Measurements from ENCODE around the gene CHCHD3. TPM values are rescaled to one million over a fixed set of nuclear protein-coding genes. Genes with fewer than 3 reads are reported as not detected.

Gene CHCHD3
- total RNA-seq, 1 donor from 2014 or later: 209 TPM

DNA sequence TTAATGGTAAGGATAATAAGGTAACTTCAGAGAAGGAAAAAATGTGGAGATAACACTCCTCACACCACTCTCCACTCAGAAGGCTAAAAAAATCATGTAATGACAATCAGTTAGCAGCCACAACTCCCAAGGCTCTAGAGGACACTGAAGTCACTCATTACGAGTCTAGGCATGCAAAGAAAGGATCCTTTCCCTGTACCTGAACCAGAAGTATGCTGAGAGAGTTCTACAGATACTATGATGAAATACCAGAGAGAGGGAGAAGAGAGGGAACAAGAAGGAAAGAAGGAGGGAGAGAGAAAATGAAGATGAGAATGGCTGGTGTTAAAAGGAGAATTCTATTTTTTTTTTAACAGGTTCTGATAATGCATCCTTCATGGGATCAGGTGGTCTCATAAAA, 281.4 kb downstream of the CHCHD3 start:
- Histone ChIP-seq H3K4me1 (peaks cover 37% of the 10 kb centered on the region), H3K36me3 (peaks cover 8% of the 10 kb centered on the region), H3K9me3 (replicated peaks) (no peaks in the 10 kb centered on the region), H3K27ac (replicated peaks) (no peak overlapping the region), H3K27me3 (ENCODE audit: low read depth) (no peaks in the 10 kb centered on the region), H3K4me3 (no peak overlapping the region)
- DNase-seq: no peak
- intact Hi-C loops (cut with micrococcal nuclease): no loop called here
- TF ChIP-seq, protein P1, sequence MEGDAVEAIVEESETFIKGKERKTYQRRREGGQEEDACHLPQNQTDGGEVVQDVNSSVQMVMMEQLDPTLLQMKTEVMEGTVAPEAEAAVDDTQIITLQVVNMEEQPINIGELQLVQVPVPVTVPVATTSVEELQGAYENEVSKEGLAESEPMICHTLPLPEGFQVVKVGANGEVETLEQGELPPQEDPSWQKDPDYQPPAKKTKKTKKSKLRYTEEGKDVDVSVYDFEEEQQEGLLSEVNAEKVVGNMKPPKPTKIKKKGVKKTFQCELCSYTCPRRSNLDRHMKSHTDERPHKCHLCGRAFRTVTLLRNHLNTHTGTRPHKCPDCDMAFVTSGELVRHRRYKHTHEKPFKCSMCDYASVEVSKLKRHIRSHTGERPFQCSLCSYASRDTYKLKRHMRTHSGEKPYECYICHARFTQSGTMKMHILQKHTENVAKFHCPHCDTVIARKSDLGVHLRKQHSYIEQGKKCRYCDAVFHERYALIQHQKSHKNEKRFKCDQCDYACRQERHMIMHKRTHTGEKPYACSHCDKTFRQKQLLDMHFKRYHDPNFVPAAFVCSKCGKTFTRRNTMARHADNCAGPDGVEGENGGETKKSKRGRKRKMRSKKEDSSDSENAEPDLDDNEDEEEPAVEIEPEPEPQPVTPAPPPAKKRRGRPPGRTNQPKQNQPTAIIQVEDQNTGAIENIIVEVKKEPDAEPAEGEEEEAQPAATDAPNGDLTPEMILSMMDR (IDR thresholded peaks at IDR 0.05; ENCODE audit: borderline replicate concordance): no peak

DNA sequence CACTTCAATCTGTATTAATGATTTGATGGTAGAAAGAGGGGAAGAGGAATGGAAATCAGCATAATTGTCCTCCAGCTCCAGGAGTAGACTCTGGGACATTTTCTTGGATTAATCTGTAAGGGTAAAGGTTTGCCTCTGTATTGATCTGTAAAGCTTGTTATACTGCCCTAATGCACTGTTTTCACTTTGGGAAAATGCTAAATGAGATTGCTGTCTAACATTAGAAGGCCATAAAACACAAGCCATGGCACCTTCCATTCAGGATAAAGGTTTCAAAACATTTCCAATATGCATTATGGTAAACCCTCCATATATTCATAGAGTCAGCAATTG, 282.8 kb downstream of the CHCHD3 start:
- H3K9me3 ChIP-seq (replicated peaks): no peaks in the 10 kb centered on the region
- peaks cover 15% of the 10 kb centered on the region for H3K36me3 ChIP-seq
- TF ChIP-seq, protein P1 (IDR thresholded peaks at IDR 0.05; ENCODE audit: borderline replicate concordance): no peak
- H3K27ac ChIP-seq (replicated peaks): no peak overlapping the region
- H3K4me3 ChIP-seq: no peak overlapping the region
- DNase-seq: no peak
- intact Hi-C loops (cut with micrococcal nuclease): no loop called here
- H3K27me3 ChIP-seq (ENCODE audit: low read depth): no peaks in the 10 kb centered on the region
- H3K4me1 ChIP-seq: peaks cover 27% of the 10 kb centered on the region

DNA sequence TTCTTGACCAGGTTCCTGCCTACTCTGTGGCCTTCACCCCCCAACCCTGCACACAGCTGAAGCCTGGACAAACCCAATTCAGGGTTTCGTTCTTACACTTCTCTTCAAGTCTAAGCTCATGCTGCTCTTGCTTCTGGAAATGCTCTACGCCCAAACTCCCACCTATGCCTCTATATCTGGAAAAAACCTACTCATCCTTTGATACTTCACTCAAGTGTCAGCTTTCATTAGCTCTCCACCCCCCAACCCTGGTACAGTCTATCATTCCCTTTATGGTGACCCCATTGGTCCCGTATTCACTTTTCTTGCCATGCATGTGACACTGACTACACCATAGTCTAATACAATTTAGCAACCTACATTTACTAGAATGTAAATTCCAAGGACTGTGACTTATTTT, 284.7 kb downstream of the CHCHD3 start:
- DNase-seq: no peak
- Histone ChIP-seq H3K9me3 (replicated peaks) (no peaks in the 10 kb centered on the region), H3K27ac (replicated peaks) (no peak overlapping the region), H3K4me3 (no peak overlapping the region), H3K4me1 (peaks cover 44% of the 10 kb centered on the region), H3K36me3 (peaks cover 15% of the 10 kb centered on the region), H3K27me3 (ENCODE audit: low read depth) (no peaks in the 10 kb centered on the region)
- TF ChIP-seq, protein P1 (IDR thresholded peaks at IDR 0.05; ENCODE audit: borderline replicate concordance): no peak
- intact Hi-C loops (cut with micrococcal nuclease): no loop called here

DNA sequence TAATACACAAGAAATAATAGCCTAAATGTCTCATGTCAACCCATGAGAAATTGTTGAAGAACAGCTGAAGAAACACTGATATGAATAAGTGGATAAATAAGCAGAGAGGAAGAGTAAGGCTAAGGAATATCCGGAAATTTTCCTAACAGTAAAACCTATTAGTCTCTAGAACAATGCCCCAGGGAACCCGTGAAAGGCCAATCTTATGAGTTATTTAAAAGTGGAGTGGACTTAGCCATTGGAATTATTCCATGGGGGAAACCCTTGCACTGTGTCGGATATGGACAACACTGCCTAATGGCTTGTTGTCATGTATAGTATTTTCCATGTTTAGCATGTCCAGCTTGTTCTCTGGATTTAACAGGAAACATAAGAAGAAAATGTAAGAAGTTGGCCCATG, 288.4 kb downstream of the CHCHD3 start:
- Histone ChIP-seq H3K36me3 (peaks cover 15% of the 10 kb centered on the region), H3K27ac (replicated peaks) (no peak overlapping the region), H3K4me3 (no peak overlapping the region), H3K4me1 (peaks cover 35% of the 10 kb centered on the region), H3K9me3 (replicated peaks) (no peaks in the 10 kb centered on the region), H3K27me3 (ENCODE audit: low read depth) (no peaks in the 10 kb centered on the region)
- TF ChIP-seq, protein P1 (IDR thresholded peaks at IDR 0.05; ENCODE audit: borderline replicate concordance): no peak
- no peak for DNase-seq
- intact Hi-C loops (cut with micrococcal nuclease): no loop called here

DNA sequence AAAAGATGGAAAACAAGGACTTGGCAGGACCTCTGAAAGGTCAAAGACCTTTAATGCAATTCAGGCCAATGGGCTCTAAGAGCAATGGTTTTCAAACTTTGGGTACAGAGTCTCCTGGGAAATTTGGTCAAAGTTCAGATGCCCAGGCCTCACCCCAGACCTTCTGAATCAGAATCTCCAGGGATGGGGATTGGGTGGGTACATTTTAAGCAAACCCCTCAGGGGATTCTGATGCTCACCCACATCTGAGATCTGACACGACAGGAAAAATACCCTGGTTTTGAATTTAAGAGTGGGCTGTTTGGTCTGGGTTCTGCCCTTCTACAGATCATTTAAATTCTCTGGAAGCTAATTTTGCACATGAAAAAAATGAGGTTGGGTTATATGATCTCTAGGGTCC, 290.9 kb downstream of the CHCHD3 start:
- peaks cover 25% of the 10 kb centered on the region for H3K4me1 ChIP-seq
- H3K4me3 ChIP-seq: no peak overlapping the region
- intact Hi-C loops (cut with micrococcal nuclease): no loop called here
- no peaks in the 10 kb centered on the region for H3K9me3 ChIP-seq (replicated peaks)
- peaks cover 11% of the 10 kb centered on the region for H3K36me3 ChIP-seq
- TF ChIP-seq, protein P1 (IDR thresholded peaks at IDR 0.05; ENCODE audit: borderline replicate concordance): no peak
- no peak for DNase-seq
- no peak overlapping the region for H3K27ac ChIP-seq (replicated peaks)
- no peaks in the 10 kb centered on the region for H3K27me3 ChIP-seq (ENCODE audit: low read depth)

DNA sequence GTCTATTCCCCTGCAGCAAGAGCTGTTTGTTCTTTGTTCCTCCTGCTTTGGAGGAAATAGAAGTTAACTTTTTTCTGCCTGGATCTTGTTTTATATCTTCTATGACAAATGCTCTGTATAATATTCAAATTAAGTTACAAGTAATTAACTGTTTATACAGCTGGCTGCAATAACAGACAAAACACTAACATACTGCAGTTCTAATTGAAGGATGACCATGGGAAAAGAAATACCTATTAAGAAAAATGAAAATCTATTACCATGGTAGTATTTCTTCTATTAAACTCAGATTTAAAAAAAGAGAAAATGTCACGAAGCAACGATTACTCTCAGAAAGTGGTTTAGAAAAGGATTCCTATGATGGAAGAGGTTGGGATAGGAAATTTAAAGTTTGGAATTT, 291.8 kb downstream of the CHCHD3 start:
- Histone ChIP-seq H3K4me3 (no peak overlapping the region), H3K4me1 (peaks cover 23% of the 10 kb centered on the region), H3K27me3 (ENCODE audit: low read depth) (no peaks in the 10 kb centered on the region), H3K36me3 (peaks cover 12% of the 10 kb centered on the region), H3K9me3 (replicated peaks) (no peaks in the 10 kb centered on the region), H3K27ac (replicated peaks) (no peak overlapping the region)
- intact Hi-C loops (cut with micrococcal nuclease): no loop called here
- TF ChIP-seq, protein P1 (IDR thresholded peaks at IDR 0.05; ENCODE audit: borderline replicate concordance): no peak
- DNase-seq: no peak
